ENCODE measurements around the gene DOCK9. TPM values are rescaled to one million over a fixed set of nuclear protein-coding genes. Genes with fewer than 3 reads are reported as not detected.
A peak's percentile ranks its signal among the peaks of the same experiment; 100 is the strongest.
"Not testable (repeated sequence)": the region's sequence is repeated elsewhere in the genome, so short reads cannot be mapped to it uniquely, and the experiment has no call there.

The DOCK9 gene
- total and polyA plus RNA-seq, 9 donors, result 77.2 to 108 (median 84.6) TPM

DNA sequence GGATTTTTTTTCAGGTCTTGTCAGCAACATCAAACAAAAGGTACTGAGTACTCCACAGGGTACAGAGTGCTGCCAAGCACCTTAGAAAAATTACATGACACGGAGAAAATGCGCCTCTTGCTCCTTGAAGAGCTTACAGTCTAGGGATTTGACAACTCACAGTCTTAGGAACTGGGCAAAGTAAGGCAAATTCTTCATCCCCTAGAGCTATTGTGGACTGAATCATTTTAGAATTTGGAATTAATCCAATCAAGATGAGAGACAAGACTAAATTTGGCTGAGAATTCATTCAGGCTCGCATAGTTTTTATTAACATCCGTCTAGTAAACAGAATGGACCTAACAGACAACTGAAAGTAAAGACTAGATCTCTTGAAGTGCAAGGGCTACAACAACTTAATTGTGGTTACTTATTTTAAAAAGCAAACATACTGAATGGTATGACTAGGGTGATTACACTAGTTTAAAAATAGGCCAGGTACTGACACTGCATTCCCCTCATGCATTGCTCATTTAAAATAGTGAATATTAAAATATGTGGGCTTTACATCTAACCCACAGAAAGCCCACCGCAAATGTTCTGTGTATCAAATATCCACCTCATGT, 165.6 kb downstream of the DOCK9 start:
- not testable (repeated sequence) for H3K9me3 ChIP-seq (replicated peaks; ENCODE audit: control insufficient read depth, low read depth, low read length)
- no CpG with 5 or more reads among the region's 5 CpGs for WGBS (ENCODE audit: insufficient coverage)

DNA sequence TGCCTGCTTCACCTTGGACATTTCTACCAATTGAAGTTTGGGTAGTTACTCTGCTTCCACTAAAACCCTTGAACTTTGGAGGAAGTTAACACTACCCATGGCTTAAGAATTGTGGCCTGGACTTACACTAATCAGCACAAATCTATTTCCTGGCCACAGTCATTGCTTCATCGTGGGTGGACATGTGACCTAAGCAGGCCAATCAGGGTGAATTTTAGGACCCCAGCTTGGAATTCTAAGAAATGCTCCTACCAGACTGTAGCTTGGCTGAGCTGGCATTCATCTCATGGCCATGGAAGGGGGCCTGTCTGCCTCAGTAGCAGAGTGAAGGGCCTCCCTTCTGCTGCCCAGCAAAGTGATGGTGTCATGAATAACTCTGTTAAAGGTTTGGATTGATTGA, 167.1 kb downstream of the DOCK9 start:
- no peak for DNase-seq
- Histone ChIP-seq H3K36me3 (ENCODE audit: control insufficient read depth, insufficient read depth, low read length) (peaks cover 33% of the 10 kb centered on the region), H3K4me1 (ENCODE audit: control insufficient read depth, insufficient read depth, low read length) (no peaks in the 10 kb centered on the region), H3K9me3 (replicated peaks; ENCODE audit: control insufficient read depth, low read depth, low read length) (no peaks in the 10 kb centered on the region), H3K27me3 (ENCODE audit: control insufficient read depth, insufficient read depth, low read length) (no peaks in the 10 kb centered on the region), H3K4me3 (ENCODE audit: low read length) (no peak overlapping the region), H3K27ac (ENCODE audit: low read length) (no peak overlapping the region)
- no CpG with 5 or more reads among the region's 1 CpG for WGBS (ENCODE audit: insufficient coverage)

More for the DNA sequence above, 165.6 kb downstream of the DOCK9 start:
- H3K36me3 ChIP-seq (ENCODE audit: control insufficient read depth, insufficient read depth, low read length), result peaks cover 33% of the 10 kb centered on the region
- H3K27me3 ChIP-seq (ENCODE audit: control insufficient read depth, insufficient read depth, low read length); H3K27ac ChIP-seq (ENCODE audit: low read length); DNase-seq; H3K4me3 ChIP-seq (ENCODE audit: low read length); H3K4me1 ChIP-seq (ENCODE audit: control insufficient read depth, insufficient read depth, low read length): not testable (repeated sequence)

GRCh38 chr13:98809345-98809777, 168.5 kb downstream of the DOCK9 start:
- Histone ChIP-seq H3K4me1 (ENCODE audit: control insufficient read depth, insufficient read depth, low read length) (no peaks in the 10 kb centered on the region), H3K9me3 (replicated peaks; ENCODE audit: control insufficient read depth, low read depth, low read length) (no peaks in the 10 kb centered on the region), H3K27me3 (ENCODE audit: control insufficient read depth, insufficient read depth, low read length) (no peaks in the 10 kb centered on the region), H3K36me3 (ENCODE audit: control insufficient read depth, insufficient read depth, low read length) (peaks cover 37% of the 10 kb centered on the region), H3K4me3 (ENCODE audit: low read length) (no peak overlapping the region), H3K27ac (ENCODE audit: low read length) (no peak overlapping the region)
- WGBS (ENCODE audit: insufficient coverage), result 86% methylated on average over 6 of the region's 11 CpGs
- DNase-seq, result no peak

- 40% methylated on average over 1 of the region's 3 CpGs for WGBS (ENCODE audit: insufficient coverage)
- H3K9me3 ChIP-seq (replicated peaks; ENCODE audit: control insufficient read depth, low read depth, low read length), result no peaks in the 10 kb centered on the region
- H3K27me3 ChIP-seq (ENCODE audit: control insufficient read depth, insufficient read depth, low read length), result no peaks in the 10 kb centered on the region
- peaks cover 52% of the 10 kb centered on the region for H3K36me3 ChIP-seq (ENCODE audit: control insufficient read depth, insufficient read depth, low read length)
- DNase-seq, result no peak
- H3K4me3 ChIP-seq (ENCODE audit: low read length), result no peak overlapping the region
- no peaks in the 10 kb centered on the region for H3K4me1 ChIP-seq (ENCODE audit: control insufficient read depth, insufficient read depth, low read length)
- no peak overlapping the region for H3K27ac ChIP-seq (ENCODE audit: low read length)
Observed at GRCh38 chr13:98807774-98808173, 170.1 kb downstream of the DOCK9 start.

DNA sequence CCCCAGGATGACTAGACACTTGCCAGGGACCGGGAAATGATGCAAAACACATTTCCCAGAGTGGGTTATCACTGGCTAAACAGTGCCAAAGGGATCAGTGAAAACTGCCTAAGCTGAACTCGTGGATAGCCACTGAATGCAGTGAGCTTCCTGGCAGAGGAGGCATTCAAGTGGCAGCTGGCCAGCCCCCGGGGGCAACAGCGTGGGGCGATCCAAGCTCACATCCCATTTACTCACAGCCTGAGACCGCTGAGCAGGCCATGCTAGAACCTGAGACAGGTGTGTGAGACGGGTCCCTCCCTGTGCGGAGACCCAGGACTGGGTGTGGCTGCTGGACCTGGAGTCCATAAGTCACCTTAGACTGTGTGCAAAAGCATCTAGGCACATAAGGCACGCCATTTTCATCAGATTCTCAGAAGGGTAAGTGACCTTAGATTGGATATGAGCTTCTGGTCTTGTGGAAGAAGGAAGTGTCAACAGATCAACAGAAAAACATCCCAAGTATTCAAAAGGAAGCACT, 173.5 kb downstream of the DOCK9 start:
- no peaks in the 10 kb centered on the region for H3K4me1 ChIP-seq (ENCODE audit: control insufficient read depth, insufficient read depth, low read length)
- no peaks in the 10 kb centered on the region for H3K27me3 ChIP-seq (ENCODE audit: control insufficient read depth, insufficient read depth, low read length)
- 92% methylated on average over 8 of the region's 9 CpGs for WGBS (ENCODE audit: insufficient coverage)
- no peak for DNase-seq
- H3K4me3 ChIP-seq (ENCODE audit: low read length), result no peak overlapping the region
- H3K9me3 ChIP-seq (replicated peaks; ENCODE audit: control insufficient read depth, low read depth, low read length), result no peaks in the 10 kb centered on the region
- peaks cover 57% of the 10 kb centered on the region for H3K36me3 ChIP-seq (ENCODE audit: control insufficient read depth, insufficient read depth, low read length)
- no peak overlapping the region for H3K27ac ChIP-seq (ENCODE audit: low read length)

DNA sequence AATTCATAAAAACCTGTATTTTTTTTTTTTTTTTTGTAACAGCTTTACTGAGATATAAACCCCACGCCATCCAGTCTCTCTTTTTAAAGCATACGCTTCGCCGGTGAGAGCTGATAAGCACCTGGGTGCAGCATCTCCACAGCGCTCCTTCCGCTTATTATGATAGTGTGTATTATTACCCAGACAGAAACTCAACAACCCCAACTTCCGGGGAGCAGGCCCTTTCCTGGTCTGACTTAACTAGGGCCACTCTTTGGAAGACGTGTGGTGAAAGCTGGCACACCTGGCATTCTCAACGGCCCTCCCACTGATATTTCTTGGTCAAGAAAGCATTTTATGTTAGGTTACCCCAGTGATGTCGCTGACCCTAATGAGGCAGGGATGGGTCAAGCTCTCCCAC, 173.9 kb downstream of the DOCK9 start:
- peaks cover 54% of the 10 kb centered on the region for H3K36me3 ChIP-seq (ENCODE audit: control insufficient read depth, insufficient read depth, low read length)
- 100% methylated on average over 2 of the region's 10 CpGs for WGBS (ENCODE audit: insufficient coverage)
- no peaks in the 10 kb centered on the region for H3K27me3 ChIP-seq (ENCODE audit: control insufficient read depth, insufficient read depth, low read length)
- no peaks in the 10 kb centered on the region for H3K9me3 ChIP-seq (replicated peaks; ENCODE audit: control insufficient read depth, low read depth, low read length)
- DNase-seq, result no peak
- H3K4me1 ChIP-seq (ENCODE audit: control insufficient read depth, insufficient read depth, low read length), result no peaks in the 10 kb centered on the region
- H3K4me3 ChIP-seq (ENCODE audit: low read length), result no peak overlapping the region
- no peak overlapping the region for H3K27ac ChIP-seq (ENCODE audit: low read length)

DNA sequence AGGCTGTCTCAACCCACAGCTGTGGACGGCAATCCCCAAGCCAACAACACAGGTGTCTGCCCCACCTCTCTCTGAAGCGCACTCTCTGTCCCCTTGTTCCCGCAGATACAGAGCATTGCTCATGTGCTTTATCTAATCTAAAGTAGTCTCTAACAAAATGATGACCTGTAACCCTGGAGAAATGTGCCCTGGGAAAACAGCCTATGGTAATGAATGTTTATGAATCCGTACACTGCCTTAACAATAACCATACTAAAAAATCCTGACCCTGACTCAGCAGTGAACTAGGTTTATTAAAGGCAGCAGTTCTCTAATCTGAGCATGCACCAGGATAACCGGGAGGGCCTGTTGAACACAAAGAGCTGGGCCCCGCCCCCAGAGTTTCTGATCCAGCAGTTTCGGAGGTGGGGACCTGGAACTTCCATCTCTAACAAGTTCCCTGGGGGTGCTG, 174.7 kb downstream of the DOCK9 start:
- 62% methylated on average over 3 of the region's 7 CpGs for WGBS (ENCODE audit: insufficient coverage)
- Histone ChIP-seq H3K27ac (ENCODE audit: low read length) (no peak overlapping the region), H3K9me3 (replicated peaks; ENCODE audit: control insufficient read depth, low read depth, low read length) (no peaks in the 10 kb centered on the region), H3K4me1 (ENCODE audit: control insufficient read depth, insufficient read depth, low read length) (peaks cover 3% of the 10 kb centered on the region), H3K4me3 (ENCODE audit: low read length) (no peak overlapping the region), H3K36me3 (ENCODE audit: control insufficient read depth, insufficient read depth, low read length) (peaks cover 60% of the 10 kb centered on the region), H3K27me3 (ENCODE audit: control insufficient read depth, insufficient read depth, low read length) (no peaks in the 10 kb centered on the region)
- peak; percentile 31 for DNase-seq

- DNase-seq, result no peak
- peaks cover 64% of the 10 kb centered on the region for H3K36me3 ChIP-seq (ENCODE audit: control insufficient read depth, insufficient read depth, low read length)
- WGBS (ENCODE audit: insufficient coverage), result 89% methylated on average over 1 of the region's 4 CpGs
Observed at GRCh38 chr13:98802559-98802958, 175.3 kb downstream of the DOCK9 start.

DNA sequence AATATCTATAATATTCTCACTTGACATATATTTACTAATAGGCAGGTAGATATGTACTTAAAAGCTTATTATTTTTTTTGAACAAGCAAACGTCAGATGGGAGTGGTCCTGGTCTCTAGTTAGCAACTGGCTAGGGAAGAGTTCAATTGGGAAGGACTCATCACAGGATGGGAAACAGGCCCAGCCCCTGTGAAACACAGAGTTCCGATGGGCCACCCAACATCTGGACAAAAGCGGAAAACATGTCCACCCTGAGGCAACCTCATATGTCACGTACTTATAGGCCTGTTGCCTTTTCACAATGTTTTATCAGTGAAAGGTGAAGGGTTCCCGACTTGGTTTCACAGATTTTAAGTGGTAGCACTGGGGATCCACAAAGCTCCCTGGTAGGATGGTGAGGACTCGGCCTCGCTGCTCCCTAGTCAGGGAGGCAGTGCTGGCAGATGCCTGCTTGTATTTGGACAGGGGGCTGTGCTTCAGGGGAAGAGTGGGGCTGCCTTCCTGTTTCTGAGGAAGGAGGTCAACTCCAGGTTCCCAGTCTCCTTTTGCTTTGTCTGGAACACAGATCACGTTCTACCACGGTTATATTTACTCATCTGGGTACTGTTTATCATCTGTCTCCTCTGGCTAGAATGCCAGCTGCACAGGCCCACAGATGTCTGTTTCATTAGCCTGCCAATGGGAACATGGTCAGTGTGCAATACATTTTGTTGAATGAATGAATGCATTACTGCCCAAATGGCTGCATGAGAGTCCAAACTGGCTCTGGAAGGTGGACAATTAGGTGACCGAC, 176.0 kb downstream of the DOCK9 start:
- Histone ChIP-seq H3K4me1 (ENCODE audit: control insufficient read depth, insufficient read depth, low read length) (peaks cover 3% of the 10 kb centered on the region), H3K9me3 (replicated peaks; ENCODE audit: control insufficient read depth, low read depth, low read length) (no peaks in the 10 kb centered on the region), H3K4me3 (ENCODE audit: low read length) (no peak overlapping the region), H3K27me3 (ENCODE audit: control insufficient read depth, insufficient read depth, low read length) (no peaks in the 10 kb centered on the region), H3K36me3 (ENCODE audit: control insufficient read depth, insufficient read depth, low read length) (peaks cover 67% of the 10 kb centered on the region), H3K27ac (ENCODE audit: low read length) (no peak overlapping the region)
- 89% methylated on average over 3 of the region's 10 CpGs for WGBS (ENCODE audit: insufficient coverage)
- no peak for DNase-seq

More at GRCh38 chr13:98802559-98802958, 175.3 kb downstream of the DOCK9 start:
- Histone ChIP-seq H3K27me3 (ENCODE audit: control insufficient read depth, insufficient read depth, low read length) (no peaks in the 10 kb centered on the region), H3K9me3 (replicated peaks; ENCODE audit: control insufficient read depth, low read depth, low read length) (no peaks in the 10 kb centered on the region), H3K4me1 (ENCODE audit: control insufficient read depth, insufficient read depth, low read length) (peaks cover 3% of the 10 kb centered on the region), H3K27ac (ENCODE audit: low read length) (no peak overlapping the region), H3K4me3 (ENCODE audit: low read length) (no peak overlapping the region)

DNA sequence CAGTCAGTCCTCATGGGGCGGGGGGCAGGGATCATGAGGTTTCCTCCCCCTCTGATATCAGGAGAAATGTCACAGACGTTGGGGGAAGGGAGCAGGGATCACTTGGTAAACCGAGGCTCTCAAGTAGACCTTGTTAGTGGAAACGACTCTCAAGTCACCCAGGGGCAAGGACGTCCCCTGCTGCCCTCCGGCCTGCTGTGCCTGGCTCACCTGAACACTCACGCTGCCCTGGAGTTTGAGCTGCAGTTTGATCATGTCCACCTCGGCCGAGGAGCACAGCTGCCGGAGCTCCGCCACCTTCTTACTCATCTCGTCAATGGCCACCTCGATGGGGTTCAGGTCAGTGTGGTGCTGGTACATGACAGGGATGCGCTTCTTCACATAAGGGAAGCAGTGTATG, 177.8 kb downstream of the DOCK9 start:
- H3K36me3 ChIP-seq (ENCODE audit: control insufficient read depth, insufficient read depth, low read length), result peaks cover 77% of the 10 kb centered on the region
- 85% methylated on average over 11 of the region's 14 CpGs for WGBS (ENCODE audit: insufficient coverage)
- H3K27me3 ChIP-seq (ENCODE audit: control insufficient read depth, insufficient read depth, low read length), result no peaks in the 10 kb centered on the region
- H3K4me1 ChIP-seq (ENCODE audit: control insufficient read depth, insufficient read depth, low read length), result peaks cover 3% of the 10 kb centered on the region
- no peak overlapping the region for H3K27ac ChIP-seq (ENCODE audit: low read length)
- no peak overlapping the region for H3K4me3 ChIP-seq (ENCODE audit: low read length)
- no peaks in the 10 kb centered on the region for H3K9me3 ChIP-seq (replicated peaks; ENCODE audit: control insufficient read depth, low read depth, low read length)
- no peak for DNase-seq
